Activated T-helper 1 cell treated with anti-CD3 and anti-CD28 coated beads, Interleukin-2, amount 50 U/mL, for 16 hours (primary cell): ENCODE measurements around the gene CEBPZ.
A peak's percentile ranks its signal among the peaks of the same experiment; 100 is the strongest.
"Not testable (repeated sequence)": the region's sequence is repeated elsewhere in the genome, so short reads cannot be mapped to it uniquely, and the experiment has no call there.

Source experiments
- DNase-seq, 2 donors: peaks; one replicate each; pipeline ENCODE4 v3.0.0-alpha.2; 2020; ENCODE audit warnings: low read depth in 1 of 2, low spot score in 1 of 2

The CEBPZ gene

GRCh38 chr2:37231241-37232130, at the start of gene CEBPZ, which contains the start of gene NDUFAF7:
Gene CEBPZ, minus strand, starts transcription at chr2:37231596. Its CDS starts 29 bp downstream, at chr2:37231567.
Gene NDUFAF7, plus strand, starts transcription at chr2:37231658. Its CDS starts 48 bp downstream, at chr2:37231706.
- peak; percentile 73 to 82 for DNase-seq

GRCh38 chr2:37276291-37276690, 44.9 kb upstream of the CEBPZ start:
- no peak for DNase-seq

- no peak for DNase-seq
Observed at GRCh38 chr2:37274359-37274965, 43.1 kb upstream of the CEBPZ start.

GRCh38 chr2:37271376-37272067, 40.1 kb upstream of the CEBPZ start:
- DNase-seq = no peak

- DNase-seq = no peak
Observed at GRCh38 chr2:37268111-37268510, 36.7 kb upstream of the CEBPZ start.

GRCh38 chr2:37267685-37268084, 36.3 kb upstream of the CEBPZ start:
- DNase-seq = no peak

GRCh38 chr2:37263839-37264238, 32.4 kb upstream of the CEBPZ start:
- no peak for DNase-seq

- no peak for DNase-seq
Observed at GRCh38 chr2:37262522-37262921, 31.1 kb upstream of the CEBPZ start.

GRCh38 chr2:37250869-37251740, 19.7 kb upstream of the CEBPZ start:
- no peak for DNase-seq

- DNase-seq = no peak
Observed at GRCh38 chr2:37246205-37246604, 14.8 kb upstream of the CEBPZ start.

- DNase-seq = no peak
Observed at GRCh38 chr2:37244755-37245154, 13.4 kb upstream of the CEBPZ start.

- no peak for DNase-seq
Observed at GRCh38 chr2:37244017-37244416, 12.6 kb upstream of the CEBPZ start.

- DNase-seq = no peak
Observed at GRCh38 chr2:37243435-37243834, 12.0 kb upstream of the CEBPZ start.

GRCh38 chr2:37232131-37232933, 936 bp upstream of the CEBPZ start:
- DNase-seq = peak in 1 of 2 donors; percentile 1

- DNase-seq = no peak
Observed at GRCh38 chr2:37230581-37230980, 815 bp downstream of the CEBPZ start.

- no peak for DNase-seq
Observed at GRCh38 chr2:37228788-37229187, 2.6 kb downstream of the CEBPZ start.

- DNase-seq = no peak
Observed at GRCh38 chr2:37226863-37227262, 4.5 kb downstream of the CEBPZ start.

GRCh38 chr2:37225129-37225528, 6.3 kb downstream of the CEBPZ start:
- not testable (repeated sequence) for DNase-seq

- DNase-seq = no peak
Observed at GRCh38 chr2:37224063-37224462, 7.3 kb downstream of the CEBPZ start.

- DNase-seq = no peak
Observed at GRCh38 chr2:37223131-37223530, 8.3 kb downstream of the CEBPZ start.
